Panc1 (cell line): ENCODE results near the gene SNTN.

ENCODE experiments used
- POLR2AphosphoS5 ChIP-seq: IDR thresholded peaks from 2 replicates; pipeline ENCODE4 v1.6.1; 2012; ENCODE audit warnings: mild to moderate bottlenecking, low read depth, low read length, moderate library complexity
- TF ChIP-seq, protein P1 (sequence below): fragments of 450-650 bp; IDR thresholded peaks from 2 replicates; pipeline ENCODE4 v1.5.1; 2017; ENCODE audit warnings: mild to moderate bottlenecking

DNA sequence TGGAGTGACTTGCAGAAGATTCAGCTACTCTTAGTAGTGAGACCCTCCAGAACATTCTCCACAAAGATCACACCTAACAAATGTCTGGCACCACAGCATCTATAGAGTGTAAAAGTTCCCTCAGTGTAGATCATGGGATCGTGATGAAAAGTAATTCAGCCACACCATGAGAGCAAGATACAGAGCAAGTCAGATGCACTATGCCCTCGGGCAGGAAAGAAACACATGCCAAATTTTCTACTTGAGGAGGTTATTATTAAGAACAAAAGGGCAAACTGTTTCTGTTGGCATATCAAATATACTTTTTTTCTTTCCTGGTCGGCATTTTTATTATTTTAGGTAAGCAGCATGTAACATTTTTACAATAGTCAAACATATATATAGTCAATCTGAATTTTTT lies 44.8 kb upstream of the SNTN start:
- TF ChIP-seq, protein P1, sequence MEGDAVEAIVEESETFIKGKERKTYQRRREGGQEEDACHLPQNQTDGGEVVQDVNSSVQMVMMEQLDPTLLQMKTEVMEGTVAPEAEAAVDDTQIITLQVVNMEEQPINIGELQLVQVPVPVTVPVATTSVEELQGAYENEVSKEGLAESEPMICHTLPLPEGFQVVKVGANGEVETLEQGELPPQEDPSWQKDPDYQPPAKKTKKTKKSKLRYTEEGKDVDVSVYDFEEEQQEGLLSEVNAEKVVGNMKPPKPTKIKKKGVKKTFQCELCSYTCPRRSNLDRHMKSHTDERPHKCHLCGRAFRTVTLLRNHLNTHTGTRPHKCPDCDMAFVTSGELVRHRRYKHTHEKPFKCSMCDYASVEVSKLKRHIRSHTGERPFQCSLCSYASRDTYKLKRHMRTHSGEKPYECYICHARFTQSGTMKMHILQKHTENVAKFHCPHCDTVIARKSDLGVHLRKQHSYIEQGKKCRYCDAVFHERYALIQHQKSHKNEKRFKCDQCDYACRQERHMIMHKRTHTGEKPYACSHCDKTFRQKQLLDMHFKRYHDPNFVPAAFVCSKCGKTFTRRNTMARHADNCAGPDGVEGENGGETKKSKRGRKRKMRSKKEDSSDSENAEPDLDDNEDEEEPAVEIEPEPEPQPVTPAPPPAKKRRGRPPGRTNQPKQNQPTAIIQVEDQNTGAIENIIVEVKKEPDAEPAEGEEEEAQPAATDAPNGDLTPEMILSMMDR: no peak
- no peak for TF ChIP-seq POLR2AphosphoS5
